Measurements from ENCODE around the gene PDE10A. TPM values are rescaled to one million over a fixed set of nuclear protein-coding genes. Genes with fewer than 3 reads are reported as not detected.

The PDE10A gene
- total and polyA plus RNA-seq, 9 of the 15 experiments (the other 6 are each of a cell fraction or from before 2014, with no cell fraction given) = 0.04 TPM; not detected in 8

DNA sequence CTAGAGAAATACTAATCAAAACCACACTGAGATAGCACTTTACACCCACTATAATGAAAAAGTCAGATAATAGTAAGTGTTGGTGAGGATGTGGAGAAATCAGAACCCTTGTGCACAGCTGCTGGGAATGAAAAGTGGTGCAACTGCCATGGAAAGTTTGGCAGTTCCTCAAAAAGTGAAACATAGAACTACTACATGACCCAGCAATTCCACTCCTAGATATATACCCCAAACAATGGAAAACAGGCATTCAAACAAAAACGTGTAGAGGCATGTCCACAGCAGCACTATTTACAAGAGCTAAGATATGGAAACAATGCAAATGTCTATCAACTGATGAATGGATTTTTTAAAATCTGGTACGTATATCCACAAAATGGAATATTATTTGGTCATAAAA, 236.1 kb downstream of the PDE10A start:
- Histone ChIP-seq H3K27ac (ENCODE audit: extremely low read depth, low read depth, low read length) (no peak overlapping the region), H3K4me1 (replicated peaks in 1 of 2; ENCODE audit: control insufficient read depth in 2 of 2, insufficient read depth in 2 of 2, low read length in 2 of 2) (no peaks in the 10 kb centered on the region), H3K79me2 (ENCODE audit: control insufficient read depth, insufficient read depth, low read length) (no peaks in the 10 kb centered on the region), H3K36me3 (ENCODE audit: control insufficient read depth, insufficient read depth, low read length) (no peaks in the 10 kb centered on the region), H3K27me3 (ENCODE audit: control insufficient read depth in 2 of 2, insufficient read depth in 2 of 2, low read length in 2 of 2) (no peaks in the 10 kb centered on the region), H3K4me3 (no peak overlapping the region), H3K9me3 (replicated peaks; ENCODE audit: control insufficient read depth, insufficient read depth, low read depth, low read length) (no peaks in the 10 kb centered on the region; the same call in 1 of the 2 replicates), H2AFZ (ENCODE audit: low read depth, low read length) (no peak overlapping the region), H3K9me1 (ENCODE audit: control insufficient read depth, insufficient read depth, low read length) (no peaks in the 10 kb centered on the region), H3K4me2 (ENCODE audit: insufficient read depth, low read length) (no peak overlapping the region), H3K9ac (ENCODE audit: insufficient read depth in 1 of 2, low read depth in 2 of 2, low read length in 2 of 2) (no peak overlapping the region), H4K20me1 (replicated peaks; ENCODE audit: control insufficient read depth, insufficient read depth, low read length) (no peaks in the 10 kb centered on the region)
- ChIA-PET CTCF (ENCODE audit: low intra/inter-chr PET ratio) (no interaction called here), POLR2A (no interaction called here)
- TF ChIP-seq, protein P1, sequence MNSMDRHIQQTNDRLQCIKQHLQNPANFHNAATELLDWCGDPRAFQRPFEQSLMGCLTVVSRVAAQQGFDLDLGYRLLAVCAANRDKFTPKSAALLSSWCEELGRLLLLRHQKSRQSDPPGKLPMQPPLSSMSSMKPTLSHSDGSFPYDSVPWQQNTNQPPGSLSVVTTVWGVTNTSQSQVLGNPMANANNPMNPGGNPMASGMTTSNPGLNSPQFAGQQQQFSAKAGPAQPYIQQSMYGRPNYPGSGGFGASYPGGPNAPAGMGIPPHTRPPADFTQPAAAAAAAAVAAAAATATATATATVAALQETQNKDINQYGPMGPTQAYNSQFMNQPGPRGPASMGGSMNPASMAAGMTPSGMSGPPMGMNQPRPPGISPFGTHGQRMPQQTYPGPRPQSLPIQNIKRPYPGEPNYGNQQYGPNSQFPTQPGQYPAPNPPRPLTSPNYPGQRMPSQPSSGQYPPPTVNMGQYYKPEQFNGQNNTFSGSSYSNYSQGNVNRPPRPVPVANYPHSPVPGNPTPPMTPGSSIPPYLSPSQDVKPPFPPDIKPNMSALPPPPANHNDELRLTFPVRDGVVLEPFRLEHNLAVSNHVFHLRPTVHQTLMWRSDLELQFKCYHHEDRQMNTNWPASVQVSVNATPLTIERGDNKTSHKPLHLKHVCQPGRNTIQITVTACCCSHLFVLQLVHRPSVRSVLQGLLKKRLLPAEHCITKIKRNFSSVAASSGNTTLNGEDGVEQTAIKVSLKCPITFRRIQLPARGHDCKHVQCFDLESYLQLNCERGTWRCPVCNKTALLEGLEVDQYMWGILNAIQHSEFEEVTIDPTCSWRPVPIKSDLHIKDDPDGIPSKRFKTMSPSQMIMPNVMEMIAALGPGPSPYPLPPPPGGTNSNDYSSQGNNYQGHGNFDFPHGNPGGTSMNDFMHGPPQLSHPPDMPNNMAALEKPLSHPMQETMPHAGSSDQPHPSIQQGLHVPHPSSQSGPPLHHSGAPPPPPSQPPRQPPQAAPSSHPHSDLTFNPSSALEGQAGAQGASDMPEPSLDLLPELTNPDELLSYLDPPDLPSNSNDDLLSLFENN (IDR thresholded peaks at IDR 0.05; ENCODE audit: low read depth in 2 of 2, low read length in 2 of 2) = no peak
- TF ChIP-seq NCOA6 (IDR thresholded peaks at IDR 0.05) (no peak), ZBED1 (IDR thresholded peaks at IDR 0.05) (no peak), MTA2 (IDR thresholded peaks at IDR 0.05; ENCODE audit: low read depth) (no peak), ZNF695 (CRISPR knock-in tag; IDR thresholded peaks at IDR 0.05) (no peak), ZNF274 (IDR thresholded peaks at IDR 0.05; ENCODE audit: borderline replicate concordance, low read depth, low read length) (no peak), NRF1 (conservative IDR thresholded peaks at IDR 0.05 in 1 of 2, IDR thresholded peaks at IDR 0.05 in 1 of 2) (no peak), TBP (optimal IDR thresholded peaks at IDR 0.05; ENCODE audit: low read depth, low read length) (no peak), SMARCA4 (IDR thresholded peaks at IDR 0.05) (no peak), MYC (IDR thresholded peaks at IDR 0.05; ENCODE audit: low read depth, low read length) (no peak), MYC (CRISPR knock-in tag; IDR thresholded peaks at IDR 0.05; ENCODE audit: borderline replicate concordance, low read depth) (no peak), MBD2 (IDR thresholded peaks at IDR 0.05; ENCODE audit: borderline replicate concordance, low read depth) (no peak)
- TF ChIP-seq, protein P2, sequence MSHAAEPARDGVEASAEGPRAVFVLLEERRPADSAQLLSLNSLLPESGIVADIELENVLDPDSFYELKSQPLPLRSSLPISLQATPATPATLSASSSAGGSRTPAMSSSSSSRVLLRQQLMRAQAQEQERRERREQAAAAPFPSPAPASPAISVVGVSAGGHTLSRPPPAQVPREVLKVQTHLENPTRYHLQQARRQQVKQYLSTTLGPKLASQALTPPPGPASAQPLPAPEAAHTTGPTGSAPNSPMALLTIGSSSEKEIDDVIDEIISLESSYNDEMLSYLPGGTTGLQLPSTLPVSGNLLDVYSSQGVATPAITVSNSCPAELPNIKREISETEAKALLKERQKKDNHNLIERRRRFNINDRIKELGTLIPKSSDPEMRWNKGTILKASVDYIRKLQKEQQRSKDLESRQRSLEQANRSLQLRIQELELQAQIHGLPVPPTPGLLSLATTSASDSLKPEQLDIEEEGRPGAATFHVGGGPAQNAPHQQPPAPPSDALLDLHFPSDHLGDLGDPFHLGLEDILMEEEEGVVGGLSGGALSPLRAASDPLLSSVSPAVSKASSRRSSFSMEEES (CRISPR knock-in tag; IDR thresholded peaks at IDR 0.05) = no peak
- TF ChIP-seq, protein P3, sequence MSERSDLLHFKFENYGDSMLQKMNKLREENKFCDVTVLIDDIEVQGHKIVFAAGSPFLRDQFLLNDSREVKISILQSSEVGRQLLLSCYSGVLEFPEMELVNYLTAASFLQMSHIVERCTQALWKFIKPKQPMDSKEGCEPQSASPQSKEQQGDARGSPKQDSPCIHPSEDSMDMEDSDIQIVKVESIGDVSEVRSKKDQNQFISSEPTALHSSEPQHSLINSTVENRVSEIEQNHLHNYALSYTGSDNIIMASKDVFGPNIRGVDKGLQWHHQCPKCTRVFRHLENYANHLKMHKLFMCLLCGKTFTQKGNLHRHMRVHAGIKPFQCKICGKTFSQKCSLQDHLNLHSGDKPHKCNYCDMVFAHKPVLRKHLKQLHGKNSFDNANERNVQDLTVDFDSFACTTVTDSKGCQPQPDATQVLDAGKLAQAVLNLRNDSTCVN (CRISPR knock-in tag; IDR thresholded peaks at IDR 0.05) = no peak
- TF ChIP-seq, protein P4, sequence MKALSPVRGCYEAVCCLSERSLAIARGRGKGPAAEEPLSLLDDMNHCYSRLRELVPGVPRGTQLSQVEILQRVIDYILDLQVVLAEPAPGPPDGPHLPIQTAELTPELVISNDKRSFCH (CRISPR knock-in tag; IDR thresholded peaks at IDR 0.05) = no peak
- TF ChIP-seq, protein P4 (tag; IDR thresholded peaks at IDR 0.05) = no peak
- intact Hi-C loops (cut with micrococcal nuclease) = no loop called here
- FAIRE-seq (no peak), ATAC-seq (no peak), DNase-seq (ENCODE audit: extremely low read depth in 1 of 4, low spot score in 3 of 4) (no peak)
- in situ Hi-C loops (cut with MboI) = no loop called here
- no TSS peak for BruUV-seq (replicated peaks)
- WGBS (ENCODE audit: insufficient coverage, low coverage, missing lambda C conversion rate) = 5% methylated on average over 2 of the region's 2 CpGs
